Smooth muscle cell (in vitro differentiated cells): ENCODE measurements around the gene PTGES3L. TPM values are rescaled to one million over a fixed set of nuclear protein-coding genes. Genes with fewer than 3 reads are reported as not detected.

Experiments used
- DNase-seq: peaks from one replicate; lab custom pipeline; 2025; ENCODE audit not compliant: unreplicated experiment; lab: John Stamatoyannopoulos, UW
- H2AFZ ChIP-seq: fragments of 200-600 bp; sonication (generic); 2 replicates; pipeline ENCODE4 v1.6.0; 2016; ENCODE audit warnings: antibody characterized with exemption, low read depth, mild to moderate bottlenecking
- H3F3A ChIP-seq: fragments of 200-600 bp; sonication (generic); 2 replicates; pipeline ENCODE4 v1.6.0; 2017; ENCODE audit warnings: antibody characterized with exemption, low read depth
- H3K27ac ChIP-seq: fragments of 200-600 bp; sonication (generic); 2 replicates; pipeline ENCODE4 v1.5.1; 2016; ENCODE audit warnings: low read depth, mild to moderate bottlenecking
- H3K27me3 ChIP-seq: fragments of 200-600 bp; sonication (generic); 2 replicates; pipeline ENCODE4 v1.6.1; 2016; ENCODE audit warnings: low read depth, mild to moderate bottlenecking
- H3K36me3 ChIP-seq: fragments of 200-600 bp; sonication (generic); 2 replicates; pipeline ENCODE4 v1.5.1; 2016; ENCODE audit warnings: low read depth
- H3K4me1 ChIP-seq: fragments of 200-600 bp; sonication (generic); 2 replicates; pipeline ENCODE4 v1.5.1; 2016; ENCODE audit warnings: low read depth
- H3K4me2 ChIP-seq: fragments of 200-600 bp; sonication (generic); 2 replicates; pipeline ENCODE4 v1.6.0; 2016; ENCODE audit warnings: mild to moderate bottlenecking
- H3K4me3 ChIP-seq: fragments of 200-600 bp; sonication (generic); 2 replicates; pipeline ENCODE4 v1.5.1; 2016; ENCODE audit warnings: mild to moderate bottlenecking
- H3K79me2 ChIP-seq: fragments of 200-600 bp; sonication (generic); 2 replicates; pipeline ENCODE4 v1.6.0; 2016; ENCODE audit warnings: low read depth, mild to moderate bottlenecking
- H3K9ac ChIP-seq: fragments of 200-600 bp; sonication (generic); 2 replicates; pipeline ENCODE4 v1.6.0; 2016; ENCODE audit warnings: low read depth
- H3K9me3 ChIP-seq: fragments of 200-600 bp; sonication (generic); replicated peaks from 2 replicates; pipeline ENCODE4 v1.5.1; 2016; ENCODE audit warnings: low read depth
- H4K20me1 ChIP-seq: fragments of 200-600 bp; sonication (generic); 2 replicates; pipeline ENCODE4 v1.6.0; 2016; ENCODE audit warnings: low read depth
- CTCF ChIP-seq: fragments of 200-600 bp; sonication (generic); IDR thresholded peaks from 2 replicates; pipeline ENCODE4 v1.5.1; 2017; ENCODE audit warnings: borderline replicate concordance, mild to moderate bottlenecking, antibody characterized with exemption; ENCODE audit not compliant: insufficient read depth, poor library complexity, severe bottlenecking
- WGBS: methylation state at CpG from one replicate; pipeline ENCODE4 v1.1.7; 2016; ENCODE audit warnings: low lambda C conversion rate; 5-methylcytosine and 5-hydroxymethylcytosine counted together
- polyA plus RNA-seq: library from polyadenylated mRNA; unstranded; fragments of >200 nt; fragmentation: Nextera tagmentation; extraction: Ambion mirVana; gene quantifications from 2 replicates; pipeline ENCODE4 v1.2.1, GENCODE V29; 2016
- total RNA-seq: library from RNA; depleted of rRNA; stranded (reverse); fragments of >200 nt; gene quantifications from 2 replicates; pipeline ENCODE4 v1.2.3, GENCODE V29; 2014

The PTGES3L gene
- total and polyA plus RNA-seq, 2 experiments from 2014 or later = 6.7 to 8.3 TPM

GRCh38 chr17:43018008-43018853 is 38.4 kb upstream of the PTGES3L start:
- Histone ChIP-seq H3K36me3 (no peaks in the 10 kb centered on the region), H4K20me1 (peaks cover 42% of the 10 kb centered on the region), H3K4me1 (peaks cover 6% of the 10 kb centered on the region), H3F3A (peaks cover 5% of the 10 kb centered on the region), H3K27ac (no peak overlapping the region), H3K79me2 (peaks cover 29% of the 10 kb centered on the region), H3K9me3 (no peaks in the 10 kb centered on the region), H3K9ac (no peak overlapping the region), H3K4me3 (no peak overlapping the region), H2AFZ (no peak overlapping the region), H3K27me3 (no peaks in the 10 kb centered on the region), H3K4me2 (no peak overlapping the region)
- 87% methylated on average over 19 of the region's 19 CpGs for WGBS
- DNase-seq = no peak
- no peak for TF ChIP-seq CTCF

GRCh38 chr17:43016216-43016615 is 36.3 kb upstream of the PTGES3L start:
- 95% methylated on average over 7 of the region's 7 CpGs for WGBS
- Histone ChIP-seq H3K27ac (no peak overlapping the region), H3K9ac (no peak overlapping the region), H4K20me1 (peaks cover 42% of the 10 kb centered on the region), H3K4me3 (no peak overlapping the region), H3K36me3 (no peaks in the 10 kb centered on the region), H3K4me2 (no peak overlapping the region), H3K27me3 (no peaks in the 10 kb centered on the region), H3K79me2 (peaks cover 20% of the 10 kb centered on the region), H3K9me3 (no peaks in the 10 kb centered on the region), H2AFZ (no peak overlapping the region), H3F3A (peaks cover 5% of the 10 kb centered on the region), H3K4me1 (peaks cover 6% of the 10 kb centered on the region)
- TF ChIP-seq CTCF = no peak
- no peak for DNase-seq

GRCh38 chr17:43015579-43015978 is 35.7 kb upstream of the PTGES3L start:
- Histone ChIP-seq H4K20me1 (peaks cover 42% of the 10 kb centered on the region), H3K4me2 (no peak overlapping the region), H3F3A (peaks cover 5% of the 10 kb centered on the region), H3K79me2 (peaks cover 17% of the 10 kb centered on the region), H3K9me3 (no peaks in the 10 kb centered on the region), H3K27me3 (no peaks in the 10 kb centered on the region), H3K9ac (no peak overlapping the region), H3K4me3 (no peak overlapping the region), H2AFZ (no peak overlapping the region), H3K36me3 (no peaks in the 10 kb centered on the region), H3K27ac (no peak overlapping the region), H3K4me1 (peaks cover 6% of the 10 kb centered on the region)
- WGBS = 94% methylated on average over 8 of the region's 9 CpGs
- DNase-seq = no peak
- no peak for TF ChIP-seq CTCF
